ENCODE measurements around the gene CLDN14. TPM values are rescaled to one million over a fixed set of nuclear protein-coding genes. Genes with fewer than 3 reads are reported as not detected.

CLDN14 gene, protein sequence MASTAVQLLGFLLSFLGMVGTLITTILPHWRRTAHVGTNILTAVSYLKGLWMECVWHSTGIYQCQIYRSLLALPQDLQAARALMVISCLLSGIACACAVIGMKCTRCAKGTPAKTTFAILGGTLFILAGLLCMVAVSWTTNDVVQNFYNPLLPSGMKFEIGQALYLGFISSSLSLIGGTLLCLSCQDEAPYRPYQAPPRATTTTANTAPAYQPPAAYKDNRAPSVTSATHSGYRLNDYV
- total RNA-seq: not detected

GRCh38 chr21:36479415-36480402, at the start of gene CLDN14:
Gene CLDN14 (minus strand): TSS chr21:36480122. CDS start chr21:36461695, 18,427 bp downstream.
- Histone ChIP-seq H3K27me3 (no peaks in the 10 kb centered on the region), H3K4me1 (no peaks in the 10 kb centered on the region), H3K36me3 (no peaks in the 10 kb centered on the region), H3K4me3 (peak within 1 kb of the TSS in 1 of 3 donors; percentile 8), H3K27ac (no peak within 1 kb of the TSS), H3K9me3 (no peaks in the 10 kb centered on the region)
- TF ChIP-seq POLR2A (IDR thresholded peaks at IDR 0.05) (no peak), CTCF (IDR thresholded peaks at IDR 0.05) (no peak), POLR2AphosphoS5 (IDR thresholded peaks at IDR 0.05) (no peak)
- intact Hi-C loops (cut with DNase I; ENCODE audit: low total_unique reads): loop anchor here (10.0 kb wide), 1 partner anchor 815 kb away; no protein-coding TSS in a partner anchor
- peak in 1 of 2 donors; percentile 33 for DNase-seq (ENCODE audit: low spot score in 2 of 2)

GRCh38 chr21:36528716-36529115, 48.8 kb upstream of the CLDN14 start:
- Histone ChIP-seq H3K36me3 (no peaks in the 10 kb centered on the region), H3K4me1 (no peaks in the 10 kb centered on the region), H3K27me3 (peaks cover 0 to 5% of the 10 kb centered on the region in 2 donors), H3K27ac (no peak overlapping the region), H3K4me3 (no peak overlapping the region), H3K9me3 (no peaks in the 10 kb centered on the region)
- no peak for DNase-seq (ENCODE audit: low spot score in 2 of 2)
- intact Hi-C loops (cut with DNase I; ENCODE audit: low total_unique reads): no loop called here
- TF ChIP-seq POLR2AphosphoS5 (IDR thresholded peaks at IDR 0.05) (no peak), CTCF (IDR thresholded peaks at IDR 0.05) (no peak), POLR2A (IDR thresholded peaks at IDR 0.05) (no peak)

GRCh38 chr21:36527317-36527716, 47.4 kb upstream of the CLDN14 start:
- no peaks in the 10 kb centered on the region for H3K27me3 ChIP-seq
- no peak for DNase-seq (ENCODE audit: low spot score in 2 of 2)

GRCh38 chr21:36526104-36526503, 46.2 kb upstream of the CLDN14 start:
- no peak overlapping the region for H3K4me3 ChIP-seq
- no peaks in the 10 kb centered on the region for H3K27me3 ChIP-seq
- H3K27ac ChIP-seq: no peak overlapping the region
- no peak for DNase-seq (ENCODE audit: low spot score in 2 of 2)
- no peaks in the 10 kb centered on the region for H3K4me1 ChIP-seq
- no peaks in the 10 kb centered on the region for H3K9me3 ChIP-seq
- intact Hi-C loops (cut with DNase I; ENCODE audit: low total_unique reads): no loop called here
- no peak for TF ChIP-seq POLR2AphosphoS5 (IDR thresholded peaks at IDR 0.05)
- no peak for TF ChIP-seq POLR2A (IDR thresholded peaks at IDR 0.05)
- TF ChIP-seq CTCF (IDR thresholded peaks at IDR 0.05): no peak
- no peaks in the 10 kb centered on the region for H3K36me3 ChIP-seq

More at GRCh38 chr21:36527317-36527716, 47.4 kb upstream of the CLDN14 start:
- no peak for TF ChIP-seq CTCF (IDR thresholded peaks at IDR 0.05)
- no peak for TF ChIP-seq POLR2AphosphoS5 (IDR thresholded peaks at IDR 0.05)
- no peak for TF ChIP-seq POLR2A (IDR thresholded peaks at IDR 0.05)
- H3K27ac ChIP-seq: no peak overlapping the region
- intact Hi-C loops (cut with DNase I; ENCODE audit: low total_unique reads): no loop called here
- no peaks in the 10 kb centered on the region for H3K4me1 ChIP-seq
- H3K4me3 ChIP-seq: no peak overlapping the region
- H3K9me3 ChIP-seq: no peaks in the 10 kb centered on the region
- no peaks in the 10 kb centered on the region for H3K36me3 ChIP-seq

DNA sequence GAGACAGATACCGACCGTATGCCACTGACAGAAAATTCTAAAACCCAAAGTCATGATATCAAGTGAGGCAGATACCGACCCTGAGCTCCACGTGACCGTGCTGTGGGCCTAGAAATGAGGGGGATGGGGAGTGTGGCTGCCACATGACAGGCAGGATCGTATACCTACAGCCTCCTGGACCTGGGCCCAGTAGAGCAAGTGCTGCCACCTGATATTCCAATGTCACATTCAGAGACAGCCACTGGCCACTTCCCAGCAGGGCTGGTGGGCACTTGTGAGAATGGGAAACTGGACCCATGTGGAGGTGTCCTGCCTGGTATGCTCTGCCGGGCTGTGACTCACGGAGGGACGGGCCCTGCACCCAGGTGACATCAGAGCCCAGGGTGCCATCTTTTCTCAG, 44.6 kb upstream of the CLDN14 start:
- Histone ChIP-seq H3K4me1 (no peaks in the 10 kb centered on the region), H3K9me3 (no peaks in the 10 kb centered on the region), H3K36me3 (no peaks in the 10 kb centered on the region), H3K27ac (no peak overlapping the region), H3K27me3 (no peaks in the 10 kb centered on the region), H3K4me3 (no peak overlapping the region)
- TF ChIP-seq POLR2AphosphoS5 (IDR thresholded peaks at IDR 0.05): no peak
- no peak for TF ChIP-seq POLR2A (IDR thresholded peaks at IDR 0.05)
- no peak for TF ChIP-seq CTCF (IDR thresholded peaks at IDR 0.05)
- intact Hi-C loops (cut with DNase I; ENCODE audit: low total_unique reads): no loop called here
- DNase-seq (ENCODE audit: low spot score in 2 of 2): no peak
